ENCODE results near the gene WDR49.

WDR49 gene

GRCh38 chr3:167606836-167607235, 46.9 kb downstream of the WDR49 start:
- Histone ChIP-seq H3K27ac (no peak overlapping the region), H3K27me3 (no peaks in the 10 kb centered on the region), H3K4me1 (ENCODE audit: control insufficient read depth in 1 of 2, insufficient read depth in 1 of 2, low read depth in 1 of 2, low read length in 1 of 2) (no peaks in the 10 kb centered on the region), H3K4me3 (ENCODE audit: low read depth in 1 of 2, low read length in 1 of 2) (no peak overlapping the region), H3K36me3 (no peaks in the 10 kb centered on the region), H3K9me3 (no peaks in the 10 kb centered on the region)
- no peak for TF ChIP-seq CTCF (IDR thresholded peaks at IDR 0.05)

GRCh38 chr3:167605871-167606270, 47.9 kb downstream of the WDR49 start:
- TF ChIP-seq CTCF (IDR thresholded peaks at IDR 0.05), result no peak
- Histone ChIP-seq H3K36me3 (no peaks in the 10 kb centered on the region), H3K4me1 (ENCODE audit: control insufficient read depth in 1 of 2, insufficient read depth in 1 of 2, low read depth in 1 of 2, low read length in 1 of 2) (no peaks in the 10 kb centered on the region), H3K9me3 (no peaks in the 10 kb centered on the region), H3K27ac (no peak overlapping the region), H3K27me3 (no peaks in the 10 kb centered on the region), H3K4me3 (ENCODE audit: low read depth in 1 of 2, low read length in 1 of 2) (no peak overlapping the region)

- H3K4me3 ChIP-seq (ENCODE audit: low read depth in 1 of 2, low read length in 1 of 2), result no peak overlapping the region
- no peak overlapping the region for H3K27ac ChIP-seq
- H3K36me3 ChIP-seq, result no peaks in the 10 kb centered on the region
- no peaks in the 10 kb centered on the region for H3K9me3 ChIP-seq
- H3K4me1 ChIP-seq (ENCODE audit: control insufficient read depth in 1 of 2, insufficient read depth in 1 of 2, low read depth in 1 of 2, low read length in 1 of 2), result no peaks in the 10 kb centered on the region
- no peak for TF ChIP-seq CTCF (IDR thresholded peaks at IDR 0.05)
- no peaks in the 10 kb centered on the region for H3K27me3 ChIP-seq
Observed at GRCh38 chr3:167602041-167602440, 51.7 kb downstream of the WDR49 start.

- no peak overlapping the region for H3K4me3 ChIP-seq (ENCODE audit: low read depth in 1 of 2, low read length in 1 of 2)
- no peak for TF ChIP-seq CTCF (IDR thresholded peaks at IDR 0.05)
- no peaks in the 10 kb centered on the region for H3K9me3 ChIP-seq
- no peaks in the 10 kb centered on the region for H3K27me3 ChIP-seq
- H3K4me1 ChIP-seq (ENCODE audit: control insufficient read depth in 1 of 2, insufficient read depth in 1 of 2, low read depth in 1 of 2, low read length in 1 of 2), result no peaks in the 10 kb centered on the region
- H3K27ac ChIP-seq, result no peak overlapping the region
- no peaks in the 10 kb centered on the region for H3K36me3 ChIP-seq
Observed at GRCh38 chr3:167587651-167588050, 66.1 kb downstream of the WDR49 start.

- H3K27me3 ChIP-seq, result no peaks in the 10 kb centered on the region
- no peak overlapping the region for H3K27ac ChIP-seq
- H3K4me3 ChIP-seq (ENCODE audit: low read depth in 1 of 2, low read length in 1 of 2), result no peak overlapping the region
- H3K9me3 ChIP-seq, result no peaks in the 10 kb centered on the region
- no peaks in the 10 kb centered on the region for H3K36me3 ChIP-seq
- no peaks in the 10 kb centered on the region for H3K4me1 ChIP-seq (ENCODE audit: control insufficient read depth in 1 of 2, insufficient read depth in 1 of 2, low read depth in 1 of 2, low read length in 1 of 2)
- no peak for TF ChIP-seq CTCF (IDR thresholded peaks at IDR 0.05)
Observed at GRCh38 chr3:167575000-167575600, 78.6 kb downstream of the WDR49 start.

GRCh38 chr3:167572991-167573390, 80.8 kb downstream of the WDR49 start:
- no peak for TF ChIP-seq CTCF (IDR thresholded peaks at IDR 0.05)
- no peak overlapping the region for H3K4me3 ChIP-seq (ENCODE audit: low read depth in 1 of 2, low read length in 1 of 2)
- H3K9me3 ChIP-seq, result no peaks in the 10 kb centered on the region
- H3K27me3 ChIP-seq, result no peaks in the 10 kb centered on the region
- no peaks in the 10 kb centered on the region for H3K4me1 ChIP-seq (ENCODE audit: control insufficient read depth in 1 of 2, insufficient read depth in 1 of 2, low read depth in 1 of 2, low read length in 1 of 2)
- no peaks in the 10 kb centered on the region for H3K36me3 ChIP-seq
- no peak overlapping the region for H3K27ac ChIP-seq
